H9 (cell line): Measurements from ENCODE around the gene NXPH3. TPM values are rescaled to one million over a fixed set of nuclear protein-coding genes. Genes with fewer than 3 reads are reported as not detected.

ENCODE experiments used
- DNase-seq: peaks from one replicate; pipeline ENCODE4 v3.0.0-alpha.2; 2017
- H2AFZ ChIP-seq: one replicate; pipeline ENCODE4 v1.6.1; 2013; ENCODE audit warnings: mild to moderate bottlenecking, low read length, control low read depth, moderate library complexity
- H2AK5ac ChIP-seq: 2 replicates; pipeline ENCODE4 v1.6.1; 2013; ENCODE audit warnings: low read length, control low read depth, mixed read lengths; ENCODE audit not compliant: insufficient read length
- H2BK120ac ChIP-seq: one replicate; pipeline ENCODE4 v1.6.1; 2013; ENCODE audit warnings: low read depth, mild to moderate bottlenecking, low read length, control low read depth, inconsistent platforms; ENCODE audit not compliant: poor library complexity, severe bottlenecking
- H2BK12ac ChIP-seq: 2 replicates; pipeline ENCODE4 v1.6.1; 2013; ENCODE audit warnings: low read length, control low read depth, mixed read lengths, low read depth; ENCODE audit not compliant: insufficient read length
- H2BK15ac ChIP-seq: 2 replicates; pipeline ENCODE4 v1.6.1; 2013; ENCODE audit warnings: low read depth, low read length, control low read depth
- H2BK20ac ChIP-seq: one replicate; pipeline ENCODE4 v1.6.1; 2013; ENCODE audit warnings: low read depth, mild to moderate bottlenecking, low read length, control low read depth, inconsistent platforms; ENCODE audit not compliant: poor library complexity, severe bottlenecking
- H2BK5ac ChIP-seq: 2 replicates; pipeline ENCODE4 v1.6.1; 2013; ENCODE audit warnings: low read length, control low read depth, mixed read lengths; ENCODE audit not compliant: insufficient read length
- H3K14ac ChIP-seq: 2 replicates; pipeline ENCODE4 v1.6.1; 2013; ENCODE audit warnings: low read length, control low read depth; ENCODE audit not compliant: insufficient read depth
- H3K18ac ChIP-seq: 2 replicates; pipeline ENCODE4 v1.6.1; 2013; ENCODE audit warnings: low read depth, mild to moderate bottlenecking, mixed read lengths, low read length, control low read depth; ENCODE audit not compliant: insufficient read length
- H3K23ac ChIP-seq: 2 replicates; pipeline ENCODE4 v1.6.1; 2013; ENCODE audit warnings: low read length, control low read depth, mixed read lengths, low read depth; ENCODE audit not compliant: insufficient read length
- H3K23me2 ChIP-seq: 2 replicates; pipeline ENCODE4 v1.6.1; 2013; ENCODE audit warnings: low read depth, mild to moderate bottlenecking, mixed read lengths, low read length, control low read depth; ENCODE audit not compliant: insufficient read length, poor library complexity, severe bottlenecking
- H3K27ac ChIP-seq: 2 replicates; pipeline ENCODE4 v1.5.1; 2013; ENCODE audit warnings: low read length, control low read depth, mixed read lengths, low read depth; ENCODE audit not compliant: insufficient read length
- H3K27me3 ChIP-seq: 2 replicates; pipeline ENCODE4 v1.6.1; 2013; ENCODE audit warnings: low read length, control low read depth, inconsistent platforms; ENCODE audit not compliant: insufficient read depth
- H3K4ac ChIP-seq: 2 replicates; pipeline ENCODE4 v1.6.1; 2013; ENCODE audit warnings: low read depth, mild to moderate bottlenecking, control low read depth, inconsistent platforms, low read length, moderate library complexity
- H3K4me1 ChIP-seq: 2 replicates; pipeline ENCODE4 v1.6.1; 2013; ENCODE audit warnings: low read length, control low read depth, inconsistent platforms; ENCODE audit not compliant: insufficient read depth
- H3K4me2 ChIP-seq: 2 replicates; pipeline ENCODE4 v1.6.1; 2013; ENCODE audit warnings: low read length, control low read depth, mixed read lengths; ENCODE audit not compliant: insufficient read length, insufficient read depth
- H3K56ac ChIP-seq: 2 replicates; pipeline ENCODE4 v1.6.1; 2013; ENCODE audit warnings: low read depth, mild to moderate bottlenecking, mixed read lengths, low read length, control low read depth; ENCODE audit not compliant: insufficient read length
- H3K79me1 ChIP-seq: 2 replicates; pipeline ENCODE4 v1.6.1; 2013; ENCODE audit warnings: low read depth, mild to moderate bottlenecking, moderate library complexity, low read length, control low read depth, inconsistent platforms; ENCODE audit not compliant: insufficient read depth, poor library complexity, severe bottlenecking
- H3K79me2 ChIP-seq: 2 replicates; pipeline ENCODE4 v1.6.1; 2013; ENCODE audit warnings: low read length, control low read depth, inconsistent platforms; ENCODE audit not compliant: insufficient read depth
- H3K9ac ChIP-seq: 2 replicates; pipeline ENCODE4 v1.6.1; 2013; ENCODE audit warnings: low read length, control low read depth, mixed read lengths; ENCODE audit not compliant: insufficient read length; ENCODE audit errors: extremely low read depth
- H3K9me3 ChIP-seq: one replicate; pipeline ENCODE4 v1.6.1; 2013; ENCODE audit warnings: low read depth, low read length, inconsistent platforms; ENCODE audit not compliant: control insufficient read depth
- H3T11ph ChIP-seq: one replicate; pipeline ENCODE4 v1.6.1; 2013; ENCODE audit warnings: mild to moderate bottlenecking, low read length, control low read depth, inconsistent platforms
- H4K20me1 ChIP-seq: one replicate; pipeline ENCODE4 v1.6.1; 2013; ENCODE audit not compliant: control insufficient read depth, insufficient read length, insufficient read depth
- H4K5ac ChIP-seq: 2 replicates; pipeline ENCODE4 v1.6.1; 2013; ENCODE audit warnings: low read depth, mild to moderate bottlenecking, mixed read lengths, low read length, control low read depth; ENCODE audit not compliant: insufficient read length
- H4K8ac ChIP-seq: replicated peaks from 2 replicates; pipeline ENCODE4 v1.6.1; 2013; ENCODE audit warnings: low read length, control low read depth, mixed read lengths, low read depth; ENCODE audit not compliant: insufficient read length
- H4K91ac ChIP-seq: 2 replicates; pipeline ENCODE4 v1.6.1; 2013; ENCODE audit warnings: low read depth, mild to moderate bottlenecking, moderate library complexity, mixed read lengths, low read length, control low read depth; ENCODE audit not compliant: insufficient read length
- H3K27ac Mint-ChIP-seq, 3 experiments: 2 replicates in 2 of 3; 3 replicates in 1 of 3; pipeline ENCODE4 v1.8.0; 2020 to 2021; ENCODE audit warnings: mixed read lengths in 3 of 3, mild to moderate bottlenecking in 1 of 3, moderate library complexity in 1 of 3
- H3K27me3 Mint-ChIP-seq: 2 replicates; pipeline ENCODE4 v1.8.0; 2021; ENCODE audit warnings: low read depth, mild to moderate bottlenecking, moderate library complexity, mixed read lengths
- H3K36me3 Mint-ChIP-seq, 3 experiments: 2 replicates in 2 of 3; 3 replicates in 1 of 3; pipeline ENCODE4 v1.8.0; 2020 to 2021; ENCODE audit warnings: low read depth in 3 of 3, mixed read lengths in 3 of 3; ENCODE audit not compliant: insufficient read depth in 1 of 3
- H3K4me1 Mint-ChIP-seq, 2 experiments: 2 replicates each; pipeline ENCODE4 v1.8.0; 2020; ENCODE audit warnings: mixed read lengths in 2 of 2
- H3K4me3 Mint-ChIP-seq, 2 experiments: 2 replicates in 1 of 2; 3 replicates in 1 of 2; pipeline ENCODE4 v1.8.0; 2020 to 2021; ENCODE audit warnings: mild to moderate bottlenecking in 2 of 2, mixed read lengths in 2 of 2, moderate library complexity in 1 of 2
- H3K9me3 Mint-ChIP-seq, 2 experiments: 2 replicates in 1 of 2; 3 replicates in 1 of 2; pipeline ENCODE4 v1.8.0; 2020; ENCODE audit warnings: mild to moderate bottlenecking in 2 of 2, mixed read lengths in 2 of 2, moderate library complexity in 1 of 2
- CTCF ChIP-seq: fragments of 200-600 bp; sonication (generic); conservative IDR thresholded peaks from 3 replicates; pipeline ENCODE4 v1.8.0; 2021; ENCODE audit warnings: antibody characterized with exemption, mild to moderate bottlenecking
- WGBS: extraction: QIAGEN DNeasy Blood & Tissue Kit; methylation state at CpG from one replicate; pipeline ENCODE4 v1.1.7; 2013; ENCODE audit warnings: missing lambda C conversion rate, low lambda C conversion rate, mixed read lengths; ENCODE audit not compliant: insufficient read length; ENCODE audit errors: extremely low coverage; 5-methylcytosine and 5-hydroxymethylcytosine counted together
- total RNA-seq: library from RNA; stranded (reverse); gene quantifications from 2 replicates; pipeline ENCODE4 v1.2.1, GENCODE V29; 2021

The NXPH3 gene
- total RNA-seq, 1 experiment from 2014 or later: 1.3 TPM

- TF ChIP-seq CTCF: no peak
- H3K4me3 Mint-ChIP-seq: no peak overlapping the region
- no CpG with 5 or more reads among the region's 27 CpGs for WGBS
Observed at GRCh38 chr17:49552070-49552751, 23.5 kb upstream of the NXPH3 start.

More at GRCh38 chr17:49552070-49552751, 23.5 kb upstream of the NXPH3 start:
- H3K9me3 Mint-ChIP-seq: no peaks in the 10 kb centered on the region
- Histone ChIP-seq H4K8ac (no peak overlapping the region), H3K23me2 (no peaks in the 10 kb centered on the region), H3K14ac (no peak overlapping the region), H2BK120ac (no peak overlapping the region), H4K5ac (no peak overlapping the region), H4K91ac (no peak overlapping the region), H2AK5ac (no peak overlapping the region), H3K9ac (no peak overlapping the region), H3K56ac (no peak overlapping the region), H3K27ac (no peak overlapping the region), H3K9me3 (no peaks in the 10 kb centered on the region), H3T11ph (no peak overlapping the region), H3K18ac (no peak overlapping the region), H2BK20ac (no peak overlapping the region), H3K4me1 (no peaks in the 10 kb centered on the region), H3K79me2 (no peaks in the 10 kb centered on the region), H3K4me2 (no peak overlapping the region), H2AFZ (no peak overlapping the region), H2BK12ac (no peak overlapping the region), H3K23ac (no peak overlapping the region), H2BK5ac (no peak overlapping the region), H3K79me1 (no peaks in the 10 kb centered on the region), H2BK15ac (no peak overlapping the region), H3K4ac (no peak overlapping the region), H4K20me1 (no peaks in the 10 kb centered on the region), H3K27me3 (no peaks in the 10 kb centered on the region; the same call in 1 of the 2 replicates)
- H3K4me1 Mint-ChIP-seq: peaks cover 17 to 23% of the 10 kb centered on the region in 2 experiments
- H3K36me3 Mint-ChIP-seq: no peaks in the 10 kb centered on the region
- no peak for DNase-seq
- H3K27me3 Mint-ChIP-seq: peaks cover 13% of the 10 kb centered on the region
- no peak overlapping the region; a peak in 1 of 7 replicates for H3K27ac Mint-ChIP-seq
